HepG2 (cell line): Measurements from ENCODE around the gene TCEA3. TPM values are rescaled to one million over a fixed set of nuclear protein-coding genes. Genes with fewer than 3 reads are reported as not detected.

ENCODE experiments used
- ATAC-seq: fragments of 200-7000 bp; cut with Tn5 transposase; 3 replicates; pipeline ENCODE4 v1.9.1; 2020; ENCODE audit warnings: mild to moderate bottlenecking, moderate library complexity
- BruUV-seq: library from RNA; stranded (reverse); fragments of 400-500 nt; replicated peaks from 2 replicates; lab custom pipeline; 2021; lab: Mats Ljungman, UMichigan
- CTCF ChIA-PET: fragments of 300-600 bp; formaldehyde crosslinking; extraction: SDS; loops from one replicate; lab custom pipeline; 2021; ENCODE audit warnings: low total read pairs, inconsistent platforms, low intra/inter-chr PET ratio; lab: Yijun Ruan, JAX
- POLR2A ChIA-PET: fragments of 350-600 bp; sonication (Branson Sonifier 250); formaldehyde crosslinking; loops from one replicate; lab custom pipeline; 2020; ENCODE audit warnings: antibody characterized with exemption, inconsistent platforms; lab: Yijun Ruan, JAX
- DNase-seq: peaks from one replicate; pipeline ENCODE4 v3.0.0-alpha.2; 2015; ENCODE audit warnings: low spot score
- FAIRE-seq: peaks from 3 replicates; lab custom pipeline; 2011; peaks lifted over from hg19 to GRCh38; lab: Jason Lieb, UNC
- H2AFZ ChIP-seq: one replicate; pipeline ENCODE4 v1.6.1; 2011; ENCODE audit warnings: low read length, inconsistent platforms
- H3K27ac ChIP-seq: fragments of 300-600 bp; 3 replicates; pipeline ENCODE4 v1.8.0; 2011; ENCODE audit warnings: mixed run types, mild to moderate bottlenecking, mixed read lengths, low read length, inconsistent platforms; ENCODE audit not compliant: insufficient read depth; ENCODE audit errors: extremely low read length
- H3K27me3 ChIP-seq, 2 experiments: fragments of 200-600 bp in 1 of 2; 2 replicates in 1 of 2; 3 replicates in 1 of 2; pipeline versions ENCODE4 v1.6.0 to v1.8.0; 2011; ENCODE audit warnings: low read length in 2 of 2, mild to moderate bottlenecking in 2 of 2, moderate library complexity in 2 of 2, inconsistent platforms in 1 of 2; ENCODE audit not compliant: insufficient read depth in 2 of 2, control insufficient read depth in 1 of 2
- H3K36me3 ChIP-seq, 2 experiments: fragments of 200-600 bp in 1 of 2; replicated peaks in 1 of 2; 2 replicates in 1 of 2; 3 replicates in 1 of 2; pipeline versions ENCODE4 v1.5.1 to v1.8.0; 2011; ENCODE audit warnings: low read length in 2 of 2, inconsistent platforms in 1 of 2; ENCODE audit not compliant: insufficient read depth in 2 of 2, control insufficient read depth in 1 of 2
- H3K4me1 ChIP-seq: 2 replicates; pipeline ENCODE4 v1.5.1; 2012; ENCODE audit warnings: low read length, inconsistent platforms; ENCODE audit not compliant: insufficient read depth
- H3K4me2 ChIP-seq: 2 replicates; pipeline ENCODE4 v1.6.0; 2011; ENCODE audit warnings: low read depth, low read length, inconsistent platforms
- H3K4me3 ChIP-seq, 3 experiments: fragments of 200-600 bp in 1 of 3; sonication (generic), shearing (Covaris generic) in 1 of 3; replicated peaks in 1 of 3; 2 replicates each; pipeline ENCODE4 v1.5.1; 2011 to 2016; ENCODE audit warnings: low read length in 3 of 3, inconsistent platforms in 2 of 3, low read depth in 2 of 3, mild to moderate bottlenecking in 2 of 3, control low read depth in 1 of 3, mixed read lengths in 1 of 3; ENCODE audit not compliant: insufficient read depth in 1 of 3
- H3K79me2 ChIP-seq: one replicate; pipeline ENCODE4 v1.6.1; 2011; ENCODE audit warnings: low read length, inconsistent platforms; ENCODE audit not compliant: insufficient read depth
- H3K9ac ChIP-seq: 2 replicates; pipeline ENCODE4 v1.6.0; 2011; ENCODE audit warnings: mild to moderate bottlenecking, low read depth, low read length, inconsistent platforms; ENCODE audit not compliant: insufficient read depth
- H3K9me3 ChIP-seq: 2 replicates; pipeline ENCODE4 v1.5.1; 2012; ENCODE audit warnings: mild to moderate bottlenecking, low read length
- H4K20me1 ChIP-seq: 2 replicates; pipeline ENCODE4 v1.6.0; 2011; ENCODE audit warnings: inconsistent platforms, mild to moderate bottlenecking, low read length, moderate library complexity; ENCODE audit not compliant: insufficient read depth
- CC2D1A ChIP-seq: sonication (generic); formaldehyde crosslinking; IDR thresholded peaks from 2 replicates; pipeline ENCODE4 v1.8.1; 2023; ENCODE audit warnings: mild to moderate bottlenecking, missing genetic modification reagents
- ETV5 ChIP-seq: IDR thresholded peaks from 2 replicates; pipeline ENCODE4 v1.6.1; 2018; ENCODE audit warnings: missing biosample characterization, missing genetic modification reagents, inconsistent platforms, borderline replicate concordance
- FOXA1 ChIP-seq, 2 experiments: fragments of 450-650 bp in 1 of 2; sonication (generic) in 1 of 2; formaldehyde crosslinking in 1 of 2; IDR thresholded peaks; 2 replicates each; pipeline versions ENCODE4 v1.4.0 to v1.6.1; 2016 to 2020; ENCODE audit warnings: missing genetic modification reagents in 1 of 2
- FOXA3 ChIP-seq: IDR thresholded peaks from 2 replicates; pipeline ENCODE4 v1.6.1; 2016; ENCODE audit warnings: missing genetic modification reagents, missing compliant biosample characterization
- FOXP1 ChIP-seq, 2 experiments: fragments of 450-650 bp in 1 of 2; IDR thresholded peaks; 2 replicates each; pipeline ENCODE4 v1.6.1; 2017 to 2018; ENCODE audit warnings: antibody characterized with exemption in 1 of 2
- HNF4A ChIP-seq: sonication (generic); formaldehyde crosslinking; IDR thresholded peaks from 2 replicates; pipeline ENCODE4 v1.4.0; 2020; ENCODE audit warnings: missing genetic modification reagents
- HNF4G ChIP-seq, 2 experiments: sonication (generic) in 1 of 2; formaldehyde crosslinking in 1 of 2; IDR thresholded peaks; 2 replicates each; pipeline versions ENCODE4 v1.4.0 to v1.6.1; 2011 to 2020; ENCODE audit warnings: borderline replicate concordance in 2 of 2, low read depth in 2 of 2, mild to moderate bottlenecking in 2 of 2, low read length in 1 of 2, missing genetic modification reagents in 1 of 2, moderate library complexity in 1 of 2
- LCORL ChIP-seq, 2 experiments: fragments of 450-650 bp in 1 of 2; sonication (generic) in 1 of 2; formaldehyde crosslinking in 1 of 2; IDR thresholded peaks; 2 replicates each; pipeline versions ENCODE4 v1.5.0 to v1.6.1; 2017 to 2020; ENCODE audit warnings: antibody characterized with exemption in 1 of 2, missing genetic modification reagents in 1 of 2
- RARA ChIP-seq: IDR thresholded peaks from 2 replicates; pipeline ENCODE4 v1.6.1; 2016; ENCODE audit warnings: missing genetic modification reagents, missing compliant biosample characterization
- SALL2 ChIP-seq: sonication (generic); formaldehyde crosslinking; IDR thresholded peaks from 2 replicates; pipeline ENCODE4 v1.8.1; 2023; ENCODE audit warnings: mild to moderate bottlenecking, missing genetic modification reagents, inconsistent platforms
- SAP130 ChIP-seq: IDR thresholded peaks from 2 replicates; pipeline ENCODE4 v1.6.1; 2016; ENCODE audit warnings: low read depth
- SOX5 ChIP-seq: IDR thresholded peaks from 2 replicates; pipeline ENCODE4 v1.6.1; 2016; ENCODE audit warnings: borderline replicate concordance
- SRSF1 ChIP-seq: fragments of 200-400 bp; formaldehyde crosslinking; optimal IDR thresholded peaks from 2 replicates; pipeline ENCODE3; 2017; ENCODE audit warnings: mild to moderate bottlenecking, low read depth, low read length, moderate library complexity
- ZMYM3 ChIP-seq: sonication (generic); formaldehyde crosslinking; IDR thresholded peaks from 2 replicates; pipeline ENCODE4 v1.5.1; 2020; ENCODE audit warnings: mild to moderate bottlenecking, missing genetic modification reagents
- ZNF12 ChIP-seq: sonication (generic); formaldehyde crosslinking; IDR thresholded peaks from 2 replicates; pipeline ENCODE4 v1.5.0; 2020; ENCODE audit warnings: missing genetic modification reagents
- ZNF644 ChIP-seq: IDR thresholded peaks from 2 replicates; pipeline ENCODE4 v1.6.1; 2016; ENCODE audit warnings: low read depth
- ZNF773 ChIP-seq: sonication (generic); formaldehyde crosslinking; IDR thresholded peaks from 2 replicates; pipeline ENCODE4 v1.4.0; 2020; ENCODE audit warnings: missing genetic modification reagents, borderline replicate concordance
- WGBS: methylation state at CpG from one replicate; pipeline ENCODE4 v1.1.6; 2017; ENCODE audit warnings: low lambda C conversion rate; 5-methylcytosine and 5-hydroxymethylcytosine counted together
- in situ Hi-C: cut with HindIII; loops from 2 replicates; pipeline ENCODE4 v1.10.0; 2017; ENCODE audit warnings: low pct_unique_long_range_greater_than_20kb; ENCODE audit not compliant: extremely low pct_ligation_motif_present
- intact Hi-C: fragments of 100-400 bp; cut with micrococcal nuclease; formaldehyde crosslinking; loops from one replicate; pipeline ENCODE4 v1.10.0; 2022; ENCODE audit not compliant: unreplicated experiment
- polyA plus RNA-seq, 8 experiments: library from polyadenylated mRNA; depleted of rRNA in 3 of 8; stranded (reverse) in 7 of 8; unstranded in 1 of 8; fragments of >200 nt; fragmentation: Illumina TruSeq in 4 of 8; extraction: Trizol in 4 of 8; gene quantifications; 2 replicates each; pipeline versions ENCODE4 v1.2.1 to v1.2.3, GENCODE V29; 2011 to 2016; ENCODE audit warnings: low read depth in 4 of 8, missing spikeins in 1 of 8, mixed read lengths in 1 of 8; ENCODE audit not compliant: insufficient read depth in 1 of 8
- total RNA-seq, 5 experiments: library from RNA; depleted of rRNA; stranded (reverse); fragments of >200 nt; fragmentation: Illumina TruSeq; extraction: Trizol; gene quantifications; 2 replicates each; pipeline ENCODE4 v1.2.3, GENCODE V29; 2016; ENCODE audit warnings: low read depth in 1 of 5
- TF ChIP-seq, protein P1 (sequence below): sonication (generic); formaldehyde crosslinking; conservative IDR thresholded peaks from 2 replicates; pipeline ENCODE4 v1.4.0; 2020; ENCODE audit warnings: mild to moderate bottlenecking, missing genetic modification reagents, moderate library complexity
- TF ChIP-seq, protein P2 (sequence below): sonication (generic); formaldehyde crosslinking; IDR thresholded peaks from 2 replicates; pipeline ENCODE4 v1.4.0; 2020; ENCODE audit warnings: missing genetic modification reagents, borderline replicate concordance

Gene TCEA3
- total and polyA plus RNA-seq, 2 of the 13 experiments (the other 11 are each of a cell fraction or from before 2014, with no cell fraction given), result 55.5 to 84.6 TPM

DNA sequence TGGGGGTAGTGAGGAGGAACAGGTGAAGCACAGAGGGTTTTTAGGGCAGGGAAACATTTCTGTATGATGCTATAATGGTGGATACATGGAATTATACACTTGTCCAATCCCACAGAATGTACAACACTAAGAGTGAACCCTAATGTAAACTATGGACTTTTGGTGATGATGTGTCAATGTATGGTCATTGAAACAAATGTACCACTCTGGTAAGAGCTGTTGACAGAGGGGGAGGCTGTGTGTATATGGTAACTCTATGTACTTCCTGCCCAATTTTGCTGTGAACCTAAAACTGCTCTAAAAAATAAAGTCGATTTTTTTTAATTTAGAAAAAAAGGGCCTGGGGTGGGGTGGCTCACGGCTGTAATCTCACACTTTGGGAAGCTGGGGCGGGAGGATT lies 36.5 kb upstream of the TCEA3 start:
- no TSS peak for BruUV-seq
- POLR2A ChIA-PET, result interaction anchor here (3.1 kb wide), 1 partner anchor 37 kb away, joined by 9 read pairs; the partner anchor contains the start of gene TCEA3
- in situ Hi-C loops (no loop called here), intact Hi-C loops (no loop called here)
- Histone ChIP-seq H3K4me1 (peaks cover 70% of the 10 kb centered on the region), H3K27ac (peak overlapping the region; percentile 47), H3K4me3 (no peak overlapping the region), H3K27me3 (no peaks in the 10 kb centered on the region), H4K20me1 (no peaks in the 10 kb centered on the region), H3K36me3 (no peaks in the 10 kb centered on the region; a peak in 1 of 5 replicates), H3K79me2 (peaks cover 5% of the 10 kb centered on the region), H3K9ac (no peak overlapping the region), H3K9me3 (no peaks in the 10 kb centered on the region), H2AFZ (no peak overlapping the region), H3K4me2 (peak overlapping the region; percentile 24; the same call in 1 of the 2 replicates)
- CTCF ChIA-PET, result no interaction called here
- WGBS, result 52% methylated on average over 3 of the region's 3 CpGs
- peak; percentile 43 for FAIRE-seq
- peak; percentile 49; the same call in 2 of the 3 replicates for ATAC-seq
- peak; percentile 19; the same call in 1 of the 2 replicates for TF ChIP-seq RARA (CRISPR knock-in tag)
- 0 out of 2 replicates have a peak, but pooled peaks have one; percentile 16 for TF ChIP-seq ZNF644
- 0 out of 2 replicates have a peak, but pooled peaks have one; percentile 25 for TF ChIP-seq FOXA1 (IDR thresholded peaks at IDR 0.05)
- peak; percentile 85 for TF ChIP-seq FOXA1 (CRISPR knock-in tag; IDR thresholded peaks at IDR 0.05)
- TF ChIP-seq SAP130 (CRISPR knock-in tag), result peak; percentile 31; the same call in 1 of the 2 replicates
- TF ChIP-seq, protein P1, sequence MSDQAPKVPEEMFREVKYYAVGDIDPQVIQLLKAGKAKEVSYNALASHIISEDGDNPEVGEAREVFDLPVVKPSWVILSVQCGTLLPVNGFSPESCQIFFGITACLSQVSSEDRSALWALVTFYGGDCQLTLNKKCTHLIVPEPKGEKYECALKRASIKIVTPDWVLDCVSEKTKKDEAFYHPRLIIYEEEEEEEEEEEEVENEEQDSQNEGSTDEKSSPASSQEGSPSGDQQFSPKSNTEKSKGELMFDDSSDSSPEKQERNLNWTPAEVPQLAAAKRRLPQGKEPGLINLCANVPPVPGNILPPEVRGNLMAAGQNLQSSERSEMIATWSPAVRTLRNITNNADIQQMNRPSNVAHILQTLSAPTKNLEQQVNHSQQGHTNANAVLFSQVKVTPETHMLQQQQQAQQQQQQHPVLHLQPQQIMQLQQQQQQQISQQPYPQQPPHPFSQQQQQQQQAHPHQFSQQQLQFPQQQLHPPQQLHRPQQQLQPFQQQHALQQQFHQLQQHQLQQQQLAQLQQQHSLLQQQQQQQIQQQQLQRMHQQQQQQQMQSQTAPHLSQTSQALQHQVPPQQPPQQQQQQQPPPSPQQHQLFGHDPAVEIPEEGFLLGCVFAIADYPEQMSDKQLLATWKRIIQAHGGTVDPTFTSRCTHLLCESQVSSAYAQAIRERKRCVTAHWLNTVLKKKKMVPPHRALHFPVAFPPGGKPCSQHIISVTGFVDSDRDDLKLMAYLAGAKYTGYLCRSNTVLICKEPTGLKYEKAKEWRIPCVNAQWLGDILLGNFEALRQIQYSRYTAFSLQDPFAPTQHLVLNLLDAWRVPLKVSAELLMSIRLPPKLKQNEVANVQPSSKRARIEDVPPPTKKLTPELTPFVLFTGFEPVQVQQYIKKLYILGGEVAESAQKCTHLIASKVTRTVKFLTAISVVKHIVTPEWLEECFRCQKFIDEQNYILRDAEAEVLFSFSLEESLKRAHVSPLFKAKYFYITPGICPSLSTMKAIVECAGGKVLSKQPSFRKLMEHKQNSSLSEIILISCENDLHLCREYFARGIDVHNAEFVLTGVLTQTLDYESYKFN (CRISPR knock-in tag), result peak; percentile 26; the same call in 1 of the 2 replicates
- TF ChIP-seq SOX5, result peak; percentile 24; the same call in 1 of the 2 replicates
- no peak for TF ChIP-seq SALL2 (CRISPR knock-in tag)
- TF ChIP-seq FOXP1 (IDR thresholded peaks at IDR 0.05), result no peak
- peak; percentile 53; the same call in 1 of the 2 replicates for TF ChIP-seq FOXP1 (CRISPR knock-in tag; IDR thresholded peaks at IDR 0.05)
- TF ChIP-seq CC2D1A, result no peak
- no peak for TF ChIP-seq ZMYM3 (CRISPR knock-in tag)
- TF ChIP-seq HNF4G (IDR thresholded peaks at IDR 0.05; ENCODE audit: borderline replicate concordance, low read depth, low read length), result 0 out of 2 replicates have a peak, but pooled peaks have one; percentile 9
- TF ChIP-seq HNF4G (CRISPR knock-in tag; IDR thresholded peaks at IDR 0.05; ENCODE audit: borderline replicate concordance, low read depth), result no peak
- TF ChIP-seq LCORL (IDR thresholded peaks at IDR 0.05), result 0 out of 2 replicates have a peak, but pooled peaks have one; percentile 25
- peak; percentile 64 for TF ChIP-seq LCORL (CRISPR knock-in tag; IDR thresholded peaks at IDR 0.05)
- peak; percentile 43; the same call in 1 of the 2 replicates for TF ChIP-seq ETV5
- TF ChIP-seq SRSF1, result no peak
- peak; percentile 52 for TF ChIP-seq HNF4A (CRISPR knock-in tag)
- TF ChIP-seq ZNF773, result no peak
- TF ChIP-seq FOXA3 (CRISPR knock-in tag), result peak; percentile 78
- TF ChIP-seq ZNF12 (CRISPR knock-in tag), result peak; percentile 58; the same call in 1 of the 2 replicates
- TF ChIP-seq, protein P2, sequence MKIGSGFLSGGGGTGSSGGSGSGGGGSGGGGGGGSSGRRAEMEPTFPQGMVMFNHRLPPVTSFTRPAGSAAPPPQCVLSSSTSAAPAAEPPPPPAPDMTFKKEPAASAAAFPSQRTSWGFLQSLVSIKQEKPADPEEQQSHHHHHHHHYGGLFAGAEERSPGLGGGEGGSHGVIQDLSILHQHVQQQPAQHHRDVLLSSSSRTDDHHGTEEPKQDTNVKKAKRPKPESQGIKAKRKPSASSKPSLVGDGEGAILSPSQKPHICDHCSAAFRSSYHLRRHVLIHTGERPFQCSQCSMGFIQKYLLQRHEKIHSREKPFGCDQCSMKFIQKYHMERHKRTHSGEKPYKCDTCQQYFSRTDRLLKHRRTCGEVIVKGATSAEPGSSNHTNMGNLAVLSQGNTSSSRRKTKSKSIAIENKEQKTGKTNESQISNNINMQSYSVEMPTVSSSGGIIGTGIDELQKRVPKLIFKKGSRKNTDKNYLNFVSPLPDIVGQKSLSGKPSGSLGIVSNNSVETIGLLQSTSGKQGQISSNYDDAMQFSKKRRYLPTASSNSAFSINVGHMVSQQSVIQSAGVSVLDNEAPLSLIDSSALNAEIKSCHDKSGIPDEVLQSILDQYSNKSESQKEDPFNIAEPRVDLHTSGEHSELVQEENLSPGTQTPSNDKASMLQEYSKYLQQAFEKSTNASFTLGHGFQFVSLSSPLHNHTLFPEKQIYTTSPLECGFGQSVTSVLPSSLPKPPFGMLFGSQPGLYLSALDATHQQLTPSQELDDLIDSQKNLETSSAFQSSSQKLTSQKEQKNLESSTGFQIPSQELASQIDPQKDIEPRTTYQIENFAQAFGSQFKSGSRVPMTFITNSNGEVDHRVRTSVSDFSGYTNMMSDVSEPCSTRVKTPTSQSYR (CRISPR knock-in tag), result peak; percentile 49; the same call in 1 of the 2 replicates
- DNase-seq, result peak; percentile 63
